HUDEP-2 (cell line): ENCODE results near the gene MTA2.
"Not testable (repeated sequence)": the region's sequence is repeated elsewhere in the genome, so short reads cannot be mapped to it uniquely, and the experiment has no call there.

Experiments used
- DNase-seq, 76 experiments: peaks; one replicate each; lab custom pipeline; 2025; ENCODE audit not compliant: unreplicated experiment in 76 of 76; lab: John Stamatoyannopoulos, UW

Gene MTA2

GRCh38 chr11:62570903-62571302, 30.8 kb downstream of the MTA2 start:
- DNase-seq, result not testable (repeated sequence)

GRCh38 chr11:62569611-62570010, 32.1 kb downstream of the MTA2 start:
- DNase-seq, result no peak

- DNase-seq, result no peak
Measured at GRCh38 chr11:62567018-62567633, 34.5 kb downstream of the MTA2 start.

GRCh38 chr11:62566247-62566646, 35.4 kb downstream of the MTA2 start:
- DNase-seq, result no peak

GRCh38 chr11:62565100-62565802, 36.4 kb downstream of the MTA2 start:
- no peak for DNase-seq

GRCh38 chr11:62561677-62562230, 39.9 kb downstream of the MTA2 start:
- DNase-seq, result not testable (repeated sequence)

- peak in 68 of 76 experiments; percentile 15 to 86 (median 62) for DNase-seq
Measured at GRCh38 chr11:62560566-62561103, 41.0 kb downstream of the MTA2 start.

- DNase-seq, result not testable (repeated sequence)
Measured at GRCh38 chr11:62559626-62560025, 42.0 kb downstream of the MTA2 start.

GRCh38 chr11:62559204-62559603, 42.5 kb downstream of the MTA2 start:
- no peak for DNase-seq

- DNase-seq, result no peak
Measured at GRCh38 chr11:62558669-62559068, 43.0 kb downstream of the MTA2 start.

GRCh38 chr11:62556875-62557631, 44.6 kb downstream of the MTA2 start:
- DNase-seq, result peak in 26 of 76 experiments; percentile 9 to 57 (median 34)

- DNase-seq, result peak in 70 of 76 experiments; percentile 20 to 86 (median 72)
Measured at GRCh38 chr11:62556108-62556874, 45.4 kb downstream of the MTA2 start.

GRCh38 chr11:62555464-62556107, 46.1 kb downstream of the MTA2 start:
- DNase-seq, result peak in 57 of 76 experiments; percentile 15 to 83 (median 50)

- DNase-seq, result no peak
Measured at GRCh38 chr11:62554387-62555167, 47.1 kb downstream of the MTA2 start.

- no peak for DNase-seq
Measured at GRCh38 chr11:62553839-62554361, 47.8 kb downstream of the MTA2 start.

- DNase-seq, result peak in 69 of 76 experiments; percentile 33 to 86 (median 72)
Measured at GRCh38 chr11:62553080-62553838, 48.4 kb downstream of the MTA2 start.

GRCh38 chr11:62552485-62553079, 49.1 kb downstream of the MTA2 start:
- no peak for DNase-seq

- not testable (repeated sequence) for DNase-seq
Measured at GRCh38 chr11:62550478-62550877, 51.2 kb downstream of the MTA2 start.
